GM23338 (cell line): Measurements from ENCODE around the gene GGCT. TPM values are rescaled to one million over a fixed set of nuclear protein-coding genes. Genes with fewer than 3 reads are reported as not detected.

ENCODE experiments used
- ATAC-seq: fragments of 200-7000 bp; cut with Tn5 transposase; 3 replicates; pipeline ENCODE4 v1.9.1; 2020
- DNase-seq: peaks from one replicate; pipeline ENCODE4 v3.0.0-alpha.2; 2015; ENCODE audit warnings: low spot score
- H2AFZ ChIP-seq: fragments of 200-600 bp; sonication (generic); 2 replicates; pipeline ENCODE4 v1.8.0; 2016; ENCODE audit warnings: antibody characterized with exemption, mild to moderate bottlenecking, moderate library complexity
- H3F3A ChIP-seq: fragments of 200-600 bp; sonication (generic); replicated peaks from 2 replicates; pipeline ENCODE4 v1.8.0; 2017; ENCODE audit warnings: antibody characterized with exemption, mixed run types, low read depth
- H3K27ac ChIP-seq: fragments of 200-600 bp; sonication (generic); 2 replicates; pipeline ENCODE4 v1.6.1; 2016; ENCODE audit warnings: low read depth
- H3K27me3 ChIP-seq: fragments of 200-600 bp; sonication (generic); 2 replicates; pipeline ENCODE4 v1.8.0; 2016; ENCODE audit warnings: mild to moderate bottlenecking, mixed run types, moderate library complexity; ENCODE audit not compliant: insufficient read depth
- H3K36me3 ChIP-seq: fragments of 200-600 bp; sonication (generic); 2 replicates; pipeline ENCODE4 v1.8.0; 2016; ENCODE audit warnings: mild to moderate bottlenecking; ENCODE audit not compliant: insufficient read depth
- H3K4me1 ChIP-seq: fragments of 200-600 bp; sonication (generic); 2 replicates; pipeline ENCODE4 v1.8.0; 2016; ENCODE audit warnings: mild to moderate bottlenecking, moderate library complexity; ENCODE audit not compliant: insufficient read depth
- H3K4me2 ChIP-seq: fragments of 200-600 bp; sonication (generic); 2 replicates; pipeline ENCODE4 v1.7.1; 2017; ENCODE audit warnings: mixed run types
- H3K4me3 ChIP-seq: fragments of 200-600 bp; sonication (generic); 2 replicates; pipeline ENCODE4 v1.6.1; 2016; ENCODE audit warnings: mixed run types
- H3K79me2 ChIP-seq: fragments of 200-600 bp; sonication (generic); replicated peaks from 2 replicates; pipeline ENCODE4 v1.8.0; 2017; ENCODE audit warnings: mild to moderate bottlenecking; ENCODE audit not compliant: insufficient read depth
- H3K9me2 ChIP-seq: fragments of 200-600 bp; sonication (generic); 2 replicates; pipeline ENCODE4 v1.8.0; 2017; ENCODE audit not compliant: insufficient read depth
- H4K20me1 ChIP-seq: fragments of 200-600 bp; sonication (generic); replicated peaks from 2 replicates; pipeline ENCODE4 v1.8.0; 2017; ENCODE audit warnings: mild to moderate bottlenecking; ENCODE audit not compliant: insufficient read depth
- H3K27ac Mint-ChIP-seq: 2 replicates; pipeline ENCODE4 v1.8.0; 2020; ENCODE audit warnings: inconsistent platforms, mild to moderate bottlenecking, moderate library complexity, mixed read lengths
- H3K27me3 Mint-ChIP-seq: 3 replicates; pipeline ENCODE4 v1.8.0; 2022; ENCODE audit warnings: low read depth, mild to moderate bottlenecking, moderate library complexity, mixed read lengths, inconsistent platforms; ENCODE audit not compliant: insufficient read depth, poor library complexity
- H3K36me3 Mint-ChIP-seq: 3 replicates; pipeline ENCODE4 v1.8.0; 2021; ENCODE audit warnings: low read depth, mild to moderate bottlenecking, inconsistent platforms, moderate library complexity, mixed read lengths
- H3K4me1 Mint-ChIP-seq: 3 replicates; pipeline ENCODE4 v1.8.0; 2020; ENCODE audit warnings: mild to moderate bottlenecking, inconsistent platforms, mixed read lengths
- H3K4me3 Mint-ChIP-seq: 3 replicates; pipeline ENCODE4 v1.8.0; 2021; ENCODE audit warnings: moderate library complexity, mild to moderate bottlenecking, inconsistent platforms, mixed read lengths
- H3K9me3 Mint-ChIP-seq: 3 replicates; pipeline ENCODE4 v1.8.0; 2020; ENCODE audit warnings: moderate library complexity, mild to moderate bottlenecking, inconsistent platforms, mixed read lengths
- ETS1 ChIP-seq: IDR thresholded peaks from 2 replicates; pipeline ENCODE4 v1.6.1; 2016; ENCODE audit warnings: antibody characterized with exemption
- JUNB ChIP-seq: IDR thresholded peaks from one replicate; pipeline ENCODE4 v1.6.1; 2016; ENCODE audit warnings: antibody characterized with exemption; ENCODE audit not compliant: unreplicated experiment
- NANOG ChIP-seq: IDR thresholded peaks from 2 replicates; pipeline ENCODE4 v1.6.1; 2016; ENCODE audit warnings: antibody characterized with exemption, borderline replicate concordance
- STAT1 ChIP-seq: IDR thresholded peaks from one replicate; pipeline ENCODE4 v1.6.1; 2016; ENCODE audit warnings: antibody characterized with exemption; ENCODE audit not compliant: unreplicated experiment
- ZNF114 ChIP-seq: fragments of 250-450 bp; sonication (Bioruptor Pico); IDR thresholded peaks from 2 replicates; pipeline ENCODE4 v1.5.0; 2020; ENCODE audit warnings: mild to moderate bottlenecking, moderate library complexity
- polyA plus RNA-seq: library from polyadenylated mRNA; unstranded; fragments of >200 nt; fragmentation: Nextera tagmentation; extraction: Ambion mirVana; gene quantifications from 2 replicates; pipeline ENCODE4 v1.2.1, GENCODE V29; 2016
- total RNA-seq: library from RNA; depleted of rRNA; stranded (reverse); fragments of >200 nt; shearing (Covaris generic); gene quantifications from 2 replicates; pipeline ENCODE4 v1.2.3, GENCODE V29; 2014
- TF ChIP-seq, protein P1 (sequence below): IDR thresholded peaks from one replicate; pipeline ENCODE4 v1.6.1; 2018; ENCODE audit warnings: antibody characterized with exemption; ENCODE audit not compliant: unreplicated experiment
- TF ChIP-seq, protein P2 (sequence below), 2 experiments: fragments of 200-600 bp in 1 of 2; sonication (generic) in 1 of 2; conservative IDR thresholded peaks; 2 replicates each; pipeline versions ENCODE4 v1.5.1 to v1.6.1; 2016 to 2017; ENCODE audit warnings: antibody characterized with exemption in 2 of 2, low read depth in 2 of 2, mild to moderate bottlenecking in 2 of 2, moderate library complexity in 1 of 2
- TF ChIP-seq, protein P3 (sequence below): fragments of 250-450 bp; sonication (Bioruptor Pico); IDR thresholded peaks from 2 replicates; pipeline ENCODE4 v1.5.0; 2020; ENCODE audit warnings: mild to moderate bottlenecking, moderate library complexity

GGCT gene
- total and polyA plus RNA-seq, 2 experiments from 2014 or later, result 104 to 229 TPM

- peaks cover 4% of the 10 kb centered on the region; the same call in 1 of the 3 replicates for H3K36me3 Mint-ChIP-seq
- peaks cover 7% of the 10 kb centered on the region for H3K27me3 Mint-ChIP-seq
- no peak overlapping the region for H3K27ac ChIP-seq
- H3F3A ChIP-seq, result no peaks in the 10 kb centered on the region
- no peak overlapping the region for H2AFZ ChIP-seq
- H3K27me3 ChIP-seq, result no peaks in the 10 kb centered on the region
- TF ChIP-seq STAT1 (no peak), NANOG (no peak), JUNB (no peak), ZNF114 (no peak), ETS1 (no peak)
- TF ChIP-seq, protein P1, sequence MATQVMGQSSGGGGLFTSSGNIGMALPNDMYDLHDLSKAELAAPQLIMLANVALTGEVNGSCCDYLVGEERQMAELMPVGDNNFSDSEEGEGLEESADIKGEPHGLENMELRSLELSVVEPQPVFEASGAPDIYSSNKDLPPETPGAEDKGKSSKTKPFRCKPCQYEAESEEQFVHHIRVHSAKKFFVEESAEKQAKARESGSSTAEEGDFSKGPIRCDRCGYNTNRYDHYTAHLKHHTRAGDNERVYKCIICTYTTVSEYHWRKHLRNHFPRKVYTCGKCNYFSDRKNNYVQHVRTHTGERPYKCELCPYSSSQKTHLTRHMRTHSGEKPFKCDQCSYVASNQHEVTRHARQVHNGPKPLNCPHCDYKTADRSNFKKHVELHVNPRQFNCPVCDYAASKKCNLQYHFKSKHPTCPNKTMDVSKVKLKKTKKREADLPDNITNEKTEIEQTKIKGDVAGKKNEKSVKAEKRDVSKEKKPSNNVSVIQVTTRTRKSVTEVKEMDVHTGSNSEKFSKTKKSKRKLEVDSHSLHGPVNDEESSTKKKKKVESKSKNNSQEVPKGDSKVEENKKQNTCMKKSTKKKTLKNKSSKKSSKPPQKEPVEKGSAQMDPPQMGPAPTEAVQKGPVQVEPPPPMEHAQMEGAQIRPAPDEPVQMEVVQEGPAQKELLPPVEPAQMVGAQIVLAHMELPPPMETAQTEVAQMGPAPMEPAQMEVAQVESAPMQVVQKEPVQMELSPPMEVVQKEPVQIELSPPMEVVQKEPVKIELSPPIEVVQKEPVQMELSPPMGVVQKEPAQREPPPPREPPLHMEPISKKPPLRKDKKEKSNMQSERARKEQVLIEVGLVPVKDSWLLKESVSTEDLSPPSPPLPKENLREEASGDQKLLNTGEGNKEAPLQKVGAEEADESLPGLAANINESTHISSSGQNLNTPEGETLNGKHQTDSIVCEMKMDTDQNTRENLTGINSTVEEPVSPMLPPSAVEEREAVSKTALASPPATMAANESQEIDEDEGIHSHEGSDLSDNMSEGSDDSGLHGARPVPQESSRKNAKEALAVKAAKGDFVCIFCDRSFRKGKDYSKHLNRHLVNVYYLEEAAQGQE, result no peak
- TF ChIP-seq, protein P2, sequence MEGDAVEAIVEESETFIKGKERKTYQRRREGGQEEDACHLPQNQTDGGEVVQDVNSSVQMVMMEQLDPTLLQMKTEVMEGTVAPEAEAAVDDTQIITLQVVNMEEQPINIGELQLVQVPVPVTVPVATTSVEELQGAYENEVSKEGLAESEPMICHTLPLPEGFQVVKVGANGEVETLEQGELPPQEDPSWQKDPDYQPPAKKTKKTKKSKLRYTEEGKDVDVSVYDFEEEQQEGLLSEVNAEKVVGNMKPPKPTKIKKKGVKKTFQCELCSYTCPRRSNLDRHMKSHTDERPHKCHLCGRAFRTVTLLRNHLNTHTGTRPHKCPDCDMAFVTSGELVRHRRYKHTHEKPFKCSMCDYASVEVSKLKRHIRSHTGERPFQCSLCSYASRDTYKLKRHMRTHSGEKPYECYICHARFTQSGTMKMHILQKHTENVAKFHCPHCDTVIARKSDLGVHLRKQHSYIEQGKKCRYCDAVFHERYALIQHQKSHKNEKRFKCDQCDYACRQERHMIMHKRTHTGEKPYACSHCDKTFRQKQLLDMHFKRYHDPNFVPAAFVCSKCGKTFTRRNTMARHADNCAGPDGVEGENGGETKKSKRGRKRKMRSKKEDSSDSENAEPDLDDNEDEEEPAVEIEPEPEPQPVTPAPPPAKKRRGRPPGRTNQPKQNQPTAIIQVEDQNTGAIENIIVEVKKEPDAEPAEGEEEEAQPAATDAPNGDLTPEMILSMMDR (conservative IDR thresholded peaks at IDR 0.05; ENCODE audit: low read depth in 2 of 2), result no peak
- TF ChIP-seq, protein P3, sequence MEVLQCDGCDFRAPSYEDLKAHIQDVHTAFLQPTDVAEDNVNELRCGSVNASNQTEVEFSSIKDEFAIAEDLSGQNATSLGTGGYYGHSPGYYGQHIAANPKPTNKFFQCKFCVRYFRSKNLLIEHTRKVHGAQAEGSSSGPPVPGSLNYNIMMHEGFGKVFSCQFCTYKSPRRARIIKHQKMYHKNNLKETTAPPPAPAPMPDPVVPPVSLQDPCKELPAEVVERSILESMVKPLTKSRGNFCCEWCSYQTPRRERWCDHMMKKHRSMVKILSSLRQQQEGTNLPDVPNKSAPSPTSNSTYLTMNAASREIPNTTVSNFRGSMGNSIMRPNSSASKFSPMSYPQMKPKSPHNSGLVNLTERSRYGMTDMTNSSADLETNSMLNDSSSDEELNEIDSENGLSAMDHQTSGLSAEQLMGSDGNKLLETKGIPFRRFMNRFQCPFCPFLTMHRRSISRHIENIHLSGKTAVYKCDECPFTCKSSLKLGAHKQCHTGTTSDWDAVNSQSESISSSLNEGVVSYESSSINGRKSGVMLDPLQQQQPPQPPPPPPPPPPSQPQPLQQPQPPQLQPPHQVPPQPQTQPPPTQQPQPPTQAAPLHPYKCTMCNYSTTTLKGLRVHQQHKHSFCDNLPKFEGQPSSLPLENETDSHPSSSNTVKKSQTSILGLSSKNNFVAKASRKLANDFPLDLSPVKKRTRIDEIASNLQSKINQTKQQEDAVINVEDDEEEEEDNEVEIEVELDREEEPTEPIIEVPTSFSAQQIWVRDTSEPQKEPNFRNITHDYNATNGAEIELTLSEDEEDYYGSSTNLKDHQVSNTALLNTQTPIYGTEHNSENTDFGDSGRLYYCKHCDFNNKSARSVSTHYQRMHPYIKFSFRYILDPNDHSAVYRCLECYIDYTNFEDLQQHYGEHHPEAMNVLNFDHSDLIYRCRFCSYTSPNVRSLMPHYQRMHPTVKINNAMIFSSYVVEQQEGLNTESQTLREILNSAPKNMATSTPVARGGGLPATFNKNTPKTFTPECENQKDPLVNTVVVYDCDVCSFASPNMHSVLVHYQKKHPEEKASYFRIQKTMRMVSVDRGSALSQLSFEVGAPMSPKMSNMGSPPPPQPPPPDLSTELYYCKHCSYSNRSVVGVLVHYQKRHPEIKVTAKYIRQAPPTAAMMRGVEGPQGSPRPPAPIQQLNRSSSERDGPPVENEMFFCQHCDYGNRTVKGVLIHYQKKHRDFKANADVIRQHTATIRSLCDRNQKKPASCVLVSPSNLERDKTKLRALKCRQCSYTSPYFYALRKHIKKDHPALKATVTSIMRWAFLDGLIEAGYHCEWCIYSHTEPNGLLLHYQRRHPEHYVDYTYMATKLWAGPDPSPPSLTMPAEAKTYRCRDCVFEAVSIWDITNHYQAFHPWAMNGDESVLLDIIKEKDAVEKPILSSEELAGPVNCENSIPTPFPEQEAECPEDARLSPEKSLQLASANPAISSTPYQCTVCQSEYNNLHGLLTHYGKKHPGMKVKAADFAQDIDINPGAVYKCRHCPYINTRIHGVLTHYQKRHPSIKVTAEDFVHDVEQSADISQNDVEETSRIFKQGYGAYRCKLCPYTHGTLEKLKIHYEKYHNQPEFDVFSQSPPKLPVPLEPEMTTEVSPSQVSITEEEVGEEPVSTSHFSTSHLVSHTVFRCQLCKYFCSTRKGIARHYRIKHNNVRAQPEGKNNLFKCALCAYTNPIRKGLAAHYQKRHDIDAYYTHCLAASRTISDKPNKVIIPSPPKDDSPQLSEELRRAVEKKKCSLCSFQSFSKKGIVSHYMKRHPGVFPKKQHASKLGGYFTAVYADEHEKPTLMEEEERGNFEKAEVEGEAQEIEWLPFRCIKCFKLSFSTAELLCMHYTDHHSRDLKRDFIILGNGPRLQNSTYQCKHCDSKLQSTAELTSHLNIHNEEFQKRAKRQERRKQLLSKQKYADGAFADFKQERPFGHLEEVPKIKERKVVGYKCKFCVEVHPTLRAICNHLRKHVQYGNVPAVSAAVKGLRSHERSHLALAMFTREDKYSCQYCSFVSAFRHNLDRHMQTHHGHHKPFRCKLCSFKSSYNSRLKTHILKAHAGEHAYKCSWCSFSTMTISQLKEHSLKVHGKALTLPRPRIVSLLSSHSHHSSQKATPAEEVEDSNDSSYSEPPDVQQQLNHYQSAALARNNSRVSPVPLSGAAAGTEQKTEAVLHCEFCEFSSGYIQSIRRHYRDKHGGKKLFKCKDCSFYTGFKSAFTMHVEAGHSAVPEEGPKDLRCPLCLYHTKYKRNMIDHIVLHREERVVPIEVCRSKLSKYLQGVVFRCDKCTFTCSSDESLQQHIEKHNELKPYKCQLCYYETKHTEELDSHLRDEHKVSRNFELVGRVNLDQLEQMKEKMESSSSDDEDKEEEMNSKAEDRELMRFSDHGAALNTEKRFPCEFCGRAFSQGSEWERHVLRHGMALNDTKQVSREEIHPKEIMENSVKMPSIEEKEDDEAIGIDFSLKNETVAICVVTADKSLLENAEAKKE (CRISPR knock-in tag), result no peak
- H3K9me2 ChIP-seq, result no peaks in the 10 kb centered on the region
- H3K4me1 Mint-ChIP-seq, result peaks cover 9% of the 10 kb centered on the region
- no peaks in the 10 kb centered on the region; the same call in 1 of the 2 replicates for H3K36me3 ChIP-seq
- no peaks in the 10 kb centered on the region for H3K4me1 ChIP-seq
- no peak overlapping the region for H3K4me2 ChIP-seq
- H4K20me1 ChIP-seq, result no peaks in the 10 kb centered on the region
- ATAC-seq (no peak), DNase-seq (no peak)
- H3K4me3 ChIP-seq, result no peak overlapping the region
- no peak overlapping the region for H3K4me3 Mint-ChIP-seq
- H3K27ac Mint-ChIP-seq, result no peak overlapping the region
- H3K79me2 ChIP-seq, result no peaks in the 10 kb centered on the region
- H3K9me3 Mint-ChIP-seq, result no peaks in the 10 kb centered on the region
Observed at GRCh38 chr7:30460246-30460633, 44.4 kb downstream of the GGCT start.
